Neuronal stem cell (in vitro differentiated cells): ENCODE results near the gene ZNF823.

Source experiments
- DNase-seq: peaks from one replicate; pipeline ENCODE4 v3.0.0-alpha.2; 2013; ENCODE audit warnings: low spot score
- H2AFZ ChIP-seq: one replicate; pipeline ENCODE4 v1.6.1; 2013; ENCODE audit warnings: mild to moderate bottlenecking, low read length, inconsistent platforms
- H2AK5ac ChIP-seq: 2 replicates; pipeline ENCODE4 v1.6.1; 2013; ENCODE audit warnings: low read depth, mild to moderate bottlenecking, inconsistent platforms, low read length, moderate library complexity, mixed read lengths
- H2BK120ac ChIP-seq: 2 replicates; pipeline ENCODE4 v1.6.1; 2013; ENCODE audit warnings: low read depth, mild to moderate bottlenecking, inconsistent platforms, low read length, moderate library complexity, mixed read lengths
- H2BK12ac ChIP-seq: one replicate; pipeline ENCODE4 v1.6.1; 2013; ENCODE audit warnings: low read length, inconsistent platforms
- H2BK15ac ChIP-seq: 2 replicates; pipeline ENCODE4 v1.6.1; 2013; ENCODE audit warnings: mild to moderate bottlenecking, low read length, inconsistent platforms, mixed read lengths
- H2BK5ac ChIP-seq: one replicate; pipeline ENCODE4 v1.6.1; 2013; ENCODE audit warnings: inconsistent platforms, mild to moderate bottlenecking, low read length, moderate library complexity
- H3K14ac ChIP-seq: one replicate; pipeline ENCODE4 v1.6.1; 2013; ENCODE audit warnings: low read length, inconsistent platforms
- H3K18ac ChIP-seq: 2 replicates; pipeline ENCODE4 v1.6.1; 2013; ENCODE audit warnings: low read length, inconsistent platforms
- H3K23ac ChIP-seq: 2 replicates; pipeline ENCODE4 v1.6.1; 2013; ENCODE audit warnings: low read depth, mild to moderate bottlenecking, mixed read lengths, low read length, inconsistent platforms; ENCODE audit not compliant: poor library complexity
- H3K27ac ChIP-seq: replicated peaks from 3 replicates; pipeline ENCODE4 v1.5.1; 2013; ENCODE audit warnings: low read length, inconsistent platforms
- H3K27me3 ChIP-seq, 3 experiments: 2 replicates each; pipeline ENCODE4 v1.6.1; 2013; ENCODE audit warnings: low read length in 3 of 3, mild to moderate bottlenecking in 2 of 3, inconsistent platforms in 1 of 3, low read depth in 1 of 3, mixed read lengths in 1 of 3, moderate library complexity in 1 of 3; ENCODE audit not compliant: control insufficient read depth in 3 of 3, insufficient read depth in 3 of 3
- H3K36me3 ChIP-seq, 2 donors: replicated peaks in 1 of 2; 2 replicates each; pipeline ENCODE4 v1.6.1; 2013; ENCODE audit warnings: low read length in 2 of 2; ENCODE audit not compliant: control insufficient read depth in 2 of 2, insufficient read depth in 2 of 2
- H3K4ac ChIP-seq: 2 replicates; pipeline ENCODE4 v1.6.1; 2013; ENCODE audit warnings: inconsistent platforms, mild to moderate bottlenecking, low read length, moderate library complexity
- H3K4me1 ChIP-seq, 2 donors: 1 replicate in 1 of 2; 2 replicates in 1 of 2; pipeline ENCODE4 v1.6.1; 2013; ENCODE audit warnings: low read length in 2 of 2, low read depth in 1 of 2; ENCODE audit not compliant: control insufficient read depth in 2 of 2, insufficient read depth in 1 of 2
- H3K4me2 ChIP-seq: one replicate; pipeline ENCODE4 v1.6.1; 2013; ENCODE audit warnings: mild to moderate bottlenecking, low read length, inconsistent platforms; ENCODE audit not compliant: insufficient read depth, poor library complexity, severe bottlenecking
- H3K4me3 ChIP-seq, 2 donors: 2 replicates each; pipeline ENCODE4 v1.5.1; 2013; ENCODE audit warnings: low read length in 2 of 2, mild to moderate bottlenecking in 2 of 2, inconsistent platforms in 1 of 2, moderate library complexity in 1 of 2
- H3K79me1 ChIP-seq: one replicate; pipeline ENCODE4 v1.6.1; 2013; ENCODE audit warnings: low read depth, mild to moderate bottlenecking, inconsistent platforms, low read length, moderate library complexity
- H3K9ac ChIP-seq: one replicate; pipeline ENCODE4 v1.6.1; 2013; ENCODE audit warnings: mild to moderate bottlenecking, low read depth, low read length, inconsistent platforms; ENCODE audit not compliant: poor library complexity
- H3K9me3 ChIP-seq, 2 donors: replicated peaks in 1 of 2; 2 replicates each; pipeline versions ENCODE3 to v1.6.1; 2013; ENCODE audit warnings: low read length in 2 of 2, mild to moderate bottlenecking in 2 of 2, inconsistent platforms in 1 of 2, low read depth in 1 of 2, mixed read lengths in 1 of 2, moderate library complexity in 1 of 2; ENCODE audit not compliant: control insufficient read depth in 2 of 2, insufficient read depth in 1 of 2
- H4K8ac ChIP-seq: one replicate; pipeline ENCODE4 v1.6.1; 2013; ENCODE audit warnings: low read depth, mild to moderate bottlenecking, inconsistent platforms, low read length, moderate library complexity
- H4K91ac ChIP-seq: one replicate; pipeline ENCODE4 v1.6.1; 2013; ENCODE audit warnings: low read length, low read depth, mild to moderate bottlenecking, inconsistent platforms; ENCODE audit not compliant: poor library complexity
- WGBS, 2 donors: extraction: QIAGEN DNeasy Blood & Tissue Kit; methylation state at CpG; one replicate each; pipeline ENCODE4 v1.1.7; 2013; ENCODE audit warnings: missing lambda C conversion rate in 2 of 2, mixed read lengths in 1 of 2; ENCODE audit not compliant: insufficient read length in 2 of 2, insufficient replicate concordance in 1 of 2; ENCODE audit errors: extremely low coverage in 2 of 2; 5-methylcytosine and 5-hydroxymethylcytosine counted together

Gene ZNF823

GRCh38 chr19:11737964-11738745 is 591 bp downstream of the ZNF823 start:
- Histone ChIP-seq H4K8ac (peak overlapping the region; percentile 65), H3K36me3 (peaks cover 0 to 9% of the 10 kb centered on the region in 2 donors), H3K18ac (peak overlapping the region; percentile 77), H3K4me1 (no peaks in the 10 kb centered on the region), H2BK12ac (no peak overlapping the region), H3K79me1 (peaks cover 8% of the 10 kb centered on the region), H2BK15ac (peak overlapping the region; percentile 6), H3K14ac (peak overlapping the region; percentile 21), H3K4me3 (peak overlapping the region; percentile 87 to 88), H2AK5ac (no peak overlapping the region), H3K9me3 (peaks cover 0 to 16% of the 10 kb centered on the region in 2 donors), H3K4me2 (peak overlapping the region; percentile 86), H3K9ac (peak overlapping the region; percentile 83), H2BK5ac (peak overlapping the region; percentile 88), H3K4ac (no peak overlapping the region), H2AFZ (peak overlapping the region; percentile 92), H3K27ac (peak overlapping the region; percentile 81), H2BK120ac (no peak overlapping the region), H3K27me3 (peaks cover 0 to 4% (median 2%) of the 10 kb centered on the region in 3 experiments), H3K23ac (no peak overlapping the region), H4K91ac (no peak overlapping the region)
- WGBS, 2 donors: no CpG with 5 or more reads among the region's 52 CpGs
- DNase-seq: no peak

GRCh38 chr19:11736696-11737095 is 2.0 kb downstream of the ZNF823 start:
- Histone ChIP-seq H3K14ac (no peak overlapping the region), H2BK15ac (no peak overlapping the region), H3K18ac (no peak overlapping the region), H2AFZ (no peak overlapping the region), H3K4me1 (no peaks in the 10 kb centered on the region), H3K9ac (no peak overlapping the region), H2BK12ac (no peak overlapping the region), H3K27me3 (peaks cover 0 to 3% (median 2%) of the 10 kb centered on the region in 3 experiments), H3K4me3 (no peak overlapping the region), H3K4ac (no peak overlapping the region), H2BK5ac (no peak overlapping the region), H4K91ac (no peak overlapping the region), H3K9me3 (peaks cover 1 to 20% of the 10 kb centered on the region in 2 donors), H4K8ac (no peak overlapping the region), H3K27ac (no peak overlapping the region), H3K79me1 (peaks cover 8% of the 10 kb centered on the region), H2AK5ac (no peak overlapping the region), H3K4me2 (no peak overlapping the region), H3K23ac (no peak overlapping the region), H3K36me3 (peaks cover 0 to 13% of the 10 kb centered on the region in 2 donors), H2BK120ac (no peak overlapping the region)
- no peak for DNase-seq
- WGBS, 2 donors: no CpG with 5 or more reads among the region's 2 CpGs

GRCh38 chr19:11735375-11735774 is 3.4 kb downstream of the ZNF823 start:
- Histone ChIP-seq H4K91ac (no peak overlapping the region), H3K4ac (no peak overlapping the region), H2BK5ac (no peak overlapping the region), H3K9ac (no peak overlapping the region), H3K27me3 (peaks cover 0 to 2% (median 0%) of the 10 kb centered on the region in 3 experiments), H3K4me3 (no peak overlapping the region), H3K23ac (no peak overlapping the region), H3K36me3 (peaks cover 0 to 26% of the 10 kb centered on the region in 2 donors), H3K27ac (no peak overlapping the region), H3K9me3 (peaks cover 3 to 28% of the 10 kb centered on the region in 2 donors), H4K8ac (no peak overlapping the region), H3K14ac (no peak overlapping the region), H3K79me1 (peaks cover 8% of the 10 kb centered on the region), H2BK12ac (no peak overlapping the region), H2BK120ac (no peak overlapping the region), H2AFZ (no peak overlapping the region), H3K18ac (no peak overlapping the region), H3K4me1 (no peaks in the 10 kb centered on the region), H2AK5ac (no peak overlapping the region), H3K4me2 (no peak overlapping the region), H2BK15ac (no peak overlapping the region)
- DNase-seq: no peak
- no CpG with 5 or more reads among the region's 1 CpG for WGBS, 2 donors

GRCh38 chr19:11729586-11729985 is 9.2 kb downstream of the ZNF823 start:
- Histone ChIP-seq H3K23ac (no peak overlapping the region), H3K36me3 (peaks cover 3 to 38% of the 10 kb centered on the region in 2 donors), H4K91ac (no peak overlapping the region), H4K8ac (no peak overlapping the region), H3K4me3 (no peak overlapping the region), H3K4ac (no peak overlapping the region), H3K9me3 (peaks cover 8 to 46% of the 10 kb centered on the region in 2 donors), H3K4me1 (no peaks in the 10 kb centered on the region), H2BK15ac (no peak overlapping the region), H2AK5ac (no peak overlapping the region), H3K18ac (no peak overlapping the region), H3K27ac (no peak overlapping the region), H2BK5ac (no peak overlapping the region), H2BK120ac (no peak overlapping the region), H3K79me1 (no peaks in the 10 kb centered on the region), H3K9ac (no peak overlapping the region), H3K4me2 (no peak overlapping the region), H2AFZ (no peak overlapping the region), H3K27me3 (no peaks in the 10 kb centered on the region), H2BK12ac (no peak overlapping the region), H3K14ac (no peak overlapping the region)
- DNase-seq: no peak
- WGBS, 2 donors: no CpG with 5 or more reads among the region's 4 CpGs
